Small intestine (tissue), 7 donors: Measurements from ENCODE around the gene UBE2J1. TPM values are rescaled to one million over a fixed set of nuclear protein-coding genes. Genes with fewer than 3 reads are reported as not detected.

Experiments
- DNase-seq, 2 donors: peaks; one replicate each; pipeline versions ENCODE4 v3.0.0 to v3.0.0-alpha.2; 2013
- FAIRE-seq: peaks from 2 replicates; lab custom pipeline; 2012; peaks lifted over from hg19 to GRCh38; lab: Jason Lieb, UNC
- H3K27ac ChIP-seq, 3 donors: one replicate each; pipeline ENCODE4 v1.5.1; 2013; ENCODE audit warnings: low read length in 2 of 3, mild to moderate bottlenecking in 2 of 3, control low read depth in 1 of 3, inconsistent platforms in 1 of 3, low read depth in 1 of 3, moderate library complexity in 1 of 3
- H3K27me3 ChIP-seq, 3 donors: one replicate each; pipeline ENCODE4 v1.6.1; 2013; ENCODE audit warnings: low read length in 3 of 3, inconsistent platforms in 1 of 3; ENCODE audit not compliant: control insufficient read depth in 3 of 3, insufficient read depth in 3 of 3
- H3K36me3 ChIP-seq, 3 donors: one replicate each; pipeline ENCODE4 v1.6.1; 2013; ENCODE audit warnings: low read length in 3 of 3, inconsistent platforms in 1 of 3, low read depth in 1 of 3, mild to moderate bottlenecking in 1 of 3, moderate library complexity in 1 of 3; ENCODE audit not compliant: control insufficient read depth in 3 of 3, insufficient read depth in 2 of 3
- H3K4me1 ChIP-seq, 3 donors: one replicate each; pipeline ENCODE4 v1.6.1; 2013; ENCODE audit warnings: low read length in 2 of 3, inconsistent platforms in 1 of 3, low read depth in 1 of 3, mild to moderate bottlenecking in 1 of 3, moderate library complexity in 1 of 3; ENCODE audit not compliant: control insufficient read depth in 3 of 3, insufficient read depth in 2 of 3
- H3K4me3 ChIP-seq, 3 donors: one replicate each; pipeline ENCODE4 v1.5.1; 2013; ENCODE audit warnings: low read length in 3 of 3, control low read depth in 1 of 3, inconsistent platforms in 1 of 3, low read depth in 1 of 3, mild to moderate bottlenecking in 1 of 3, moderate library complexity in 1 of 3
- H3K9me3 ChIP-seq, 2 donors: one replicate each; pipeline ENCODE4 v1.6.1; 2013; ENCODE audit warnings: low read depth in 1 of 2, low read length in 1 of 2; ENCODE audit not compliant: control insufficient read depth in 2 of 2, insufficient read depth in 1 of 2
- WGBS, 3 donors: extraction: QIAGEN DNeasy Blood & Tissue Kit; methylation state at CpG; one replicate each; pipeline ENCODE4 v1.1.7; 2013; 5-methylcytosine and 5-hydroxymethylcytosine counted together
- polyA plus RNA-seq, 4 donors: library from polyadenylated mRNA; stranded (reverse) in 3 of 4; unstranded in 1 of 4; fragments of 200-250 nt in 3 of 4; fragments of 120-200 nt in 1 of 4; gene quantifications; one replicate each; pipeline versions ENCODE4 v1.2.1 to v1.2.3, GENCODE V29; 2013
- donor health status: healthy with polysubstance abuse.
- donor health status: control.
- donor health status: control.
- donor health status: Bipolar disorder and iron deficiency.
- donor health status: healthy.

The UBE2J1 gene
- polyA plus RNA-seq, 4 donors: 34.1 to 65.1 (median 40.2) TPM

- Histone ChIP-seq H3K9me3 (no peaks in the 10 kb centered on the region), H3K36me3 (no peaks in the 10 kb centered on the region), H3K27me3 (no peaks in the 10 kb centered on the region), H3K27ac (no peak overlapping the region), H3K4me3 (no peak overlapping the region), H3K4me1 (no peaks in the 10 kb centered on the region)
- WGBS, 3 donors: 81 to 91% (median 89%) methylated on average over 5 to 9 of the region's 9 CpGs
- DNase-seq: no peak
- FAIRE-seq: no peak
Measured at GRCh38 chr6:89287351-89288028, 65.0 kb downstream of the UBE2J1 start.

GRCh38 chr6:89286516-89286915 is 66.0 kb downstream of the UBE2J1 start:
- FAIRE-seq (no peak), DNase-seq (no peak)
- Histone ChIP-seq H3K4me3 (no peak overlapping the region), H3K4me1 (no peaks in the 10 kb centered on the region), H3K27ac (no peak overlapping the region), H3K36me3 (no peaks in the 10 kb centered on the region), H3K27me3 (no peaks in the 10 kb centered on the region), H3K9me3 (no peaks in the 10 kb centered on the region)
- WGBS, 3 donors: 76 to 80% (median 79%) methylated on average over 6 of the region's 6 CpGs

- 82 to 84% (median 83%) methylated on average over 15 of the region's 15 CpGs for WGBS, 3 donors
Measured at GRCh38 chr6:89284963-89285735, 67.4 kb downstream of the UBE2J1 start.

GRCh38 chr6:89284081-89284480 is 68.4 kb downstream of the UBE2J1 start:
- H3K27me3 ChIP-seq: no peaks in the 10 kb centered on the region
- H3K27ac ChIP-seq: no peak overlapping the region
- DNase-seq (no peak), FAIRE-seq (no peak)
- 83 to 90% (median 88%) methylated on average over 3 of the region's 3 CpGs for WGBS, 3 donors
- H3K36me3 ChIP-seq: no peaks in the 10 kb centered on the region
- H3K9me3 ChIP-seq: no peaks in the 10 kb centered on the region
- H3K4me1 ChIP-seq: no peaks in the 10 kb centered on the region
- H3K4me3 ChIP-seq: no peak overlapping the region

More at GRCh38 chr6:89284963-89285735, 67.4 kb downstream of the UBE2J1 start:
- Histone ChIP-seq H3K27ac (no peak overlapping the region), H3K36me3 (no peaks in the 10 kb centered on the region), H3K4me1 (no peaks in the 10 kb centered on the region), H3K9me3 (no peaks in the 10 kb centered on the region), H3K4me3 (no peak overlapping the region), H3K27me3 (no peaks in the 10 kb centered on the region)
- no peak for DNase-seq
- no peak for FAIRE-seq

- Histone ChIP-seq H3K4me3 (no peak overlapping the region), H3K27ac (no peak overlapping the region), H3K9me3 (no peaks in the 10 kb centered on the region), H3K4me1 (no peaks in the 10 kb centered on the region), H3K36me3 (no peaks in the 10 kb centered on the region), H3K27me3 (no peaks in the 10 kb centered on the region)
- 90 to 94% (median 91%) methylated on average over 9 of the region's 9 CpGs for WGBS, 3 donors
- FAIRE-seq (no peak), DNase-seq (no peak)
Measured at GRCh38 chr6:89282749-89283148, 69.8 kb downstream of the UBE2J1 start.

- Histone ChIP-seq H3K4me1 (no peaks in the 10 kb centered on the region), H3K4me3 (no peak overlapping the region), H3K27me3 (no peaks in the 10 kb centered on the region), H3K9me3 (no peaks in the 10 kb centered on the region), H3K27ac (no peak overlapping the region), H3K36me3 (no peaks in the 10 kb centered on the region)
- DNase-seq (peak; percentile 14 to 31), FAIRE-seq (no peak)
- 62 to 73% (median 66%) methylated on average over 10 of the region's 10 CpGs for WGBS, 3 donors
Measured at GRCh38 chr6:89281779-89282246, 70.7 kb downstream of the UBE2J1 start.

GRCh38 chr6:89278956-89279355 is 73.6 kb downstream of the UBE2J1 start:
- FAIRE-seq: no peak
- no peaks in the 10 kb centered on the region for H3K36me3 ChIP-seq
- DNase-seq: no peak
- WGBS, 3 donors: 88 to 92% (median 90%) methylated on average over 9 of the region's 9 CpGs
- H3K27ac ChIP-seq: no peak overlapping the region
- no peak overlapping the region for H3K4me3 ChIP-seq
- no peaks in the 10 kb centered on the region for H3K4me1 ChIP-seq
- no peaks in the 10 kb centered on the region for H3K27me3 ChIP-seq
- H3K9me3 ChIP-seq: no peaks in the 10 kb centered on the region
